Measurements from ENCODE around the gene SLC25A30. TPM values are rescaled to one million over a fixed set of nuclear protein-coding genes. Genes with fewer than 3 reads are reported as not detected.
"Not testable (repeated sequence)": the region's sequence is repeated elsewhere in the genome, so short reads cannot be mapped to it uniquely, and the experiment has no call there.

Gene SLC25A30
- total RNA-seq, 1 donor from 2014 or later: 150 TPM

DNA sequence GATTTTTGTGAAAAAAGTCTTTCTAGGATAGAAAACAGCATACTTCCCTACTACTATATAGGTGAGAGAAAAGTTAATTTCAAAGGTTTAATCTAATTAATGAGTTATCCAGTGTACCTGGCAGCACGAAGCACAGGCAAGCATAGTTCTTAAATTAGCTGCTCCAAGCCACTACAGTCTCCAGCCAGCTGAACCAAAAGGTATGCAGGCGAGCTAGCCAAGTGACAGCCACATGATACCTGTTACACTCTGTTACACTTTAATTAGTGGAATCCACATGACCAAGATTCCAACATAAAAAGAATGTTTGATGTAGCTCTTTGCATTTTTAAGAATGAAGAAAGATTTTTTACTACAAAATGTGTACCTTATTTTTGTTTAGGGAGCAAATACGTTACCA is 15.5 kb downstream of the SLC25A30 start:
- DNase-seq (ENCODE audit: missing footprints) (no peak), ATAC-seq (peak; percentile 86)
- intact Hi-C loops (cut with DNase I): no loop called here

DNA sequence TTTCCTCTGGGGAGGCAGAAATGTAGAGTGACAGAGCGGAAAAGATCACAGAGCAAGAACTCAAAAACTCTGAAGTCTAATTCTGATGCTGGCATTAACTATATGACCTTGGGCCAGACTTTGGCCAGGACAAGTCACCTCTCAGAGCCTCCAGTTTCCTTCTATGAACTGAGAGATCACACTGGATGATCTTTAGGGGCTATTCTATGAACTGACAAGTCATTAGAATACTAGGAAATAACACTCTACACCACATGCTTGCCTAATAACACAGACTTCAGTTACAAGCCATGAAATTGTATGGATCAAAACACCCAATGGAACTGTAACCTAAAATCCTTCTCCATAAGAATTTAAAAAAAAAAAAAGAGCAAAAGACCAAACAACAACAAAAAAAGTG is 16.9 kb downstream of the SLC25A30 start:
- ATAC-seq: no peak
- no peak for DNase-seq (ENCODE audit: missing footprints)
- intact Hi-C loops (cut with DNase I): no loop called here

DNA sequence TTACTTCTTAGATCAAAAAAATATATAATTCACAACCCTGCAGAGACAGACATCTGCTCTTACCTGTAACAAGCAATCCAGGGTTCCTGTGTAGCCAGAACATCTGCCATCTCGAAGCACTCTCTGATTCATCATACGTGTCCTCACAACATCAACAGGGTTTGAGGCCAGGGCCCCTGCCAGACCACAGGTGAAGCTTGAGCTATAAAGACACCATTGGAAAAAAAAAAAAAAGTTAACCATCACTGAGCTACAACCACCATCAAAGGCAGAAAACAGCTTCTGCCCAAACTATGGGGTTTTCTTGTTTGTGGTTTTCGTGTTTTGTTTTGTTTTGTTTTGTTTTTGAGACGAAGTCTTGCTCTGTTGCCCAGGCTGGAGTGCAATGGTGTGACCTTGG is 19.3 kb downstream of the SLC25A30 start:
- no peak for DNase-seq (ENCODE audit: missing footprints)
- intact Hi-C loops (cut with DNase I): loop anchor here (5.0 kb wide), 1 partner anchor 83 kb away; no protein-coding TSS in a partner anchor
- no peak for ATAC-seq

DNA sequence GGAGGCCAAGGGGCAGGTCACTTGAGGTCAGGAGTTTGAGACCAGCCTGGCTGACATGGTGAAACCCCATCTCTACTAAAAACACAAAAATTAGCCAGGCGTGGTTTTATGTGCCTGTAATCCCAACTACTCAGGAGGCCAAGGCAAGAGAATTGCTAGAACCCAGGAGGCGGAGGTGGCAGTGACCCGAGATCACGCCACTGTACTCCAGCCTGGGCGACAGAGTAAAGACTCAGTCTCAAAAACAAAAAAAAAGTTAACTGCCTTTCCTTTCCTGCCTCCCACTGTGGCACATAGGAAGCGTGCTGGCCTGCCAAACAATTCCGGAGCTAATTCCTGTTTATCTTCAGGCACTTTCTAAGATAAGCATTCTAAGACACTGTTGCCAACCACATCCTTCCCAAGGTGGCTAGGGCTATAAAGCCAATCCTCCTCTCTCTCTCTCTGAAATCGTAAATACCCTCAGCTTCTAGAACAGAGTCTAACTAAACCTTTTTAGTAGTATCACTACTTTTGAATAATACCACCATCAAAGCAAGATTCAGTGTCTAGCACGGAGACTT is 21.6 kb downstream of the SLC25A30 start:
- intact Hi-C loops (cut with DNase I): loop anchor here (2.0 to 5.0 kb wide), 2 partner anchors 16 to 86 kb away; no protein-coding TSS in a partner anchor
- no peak for DNase-seq (ENCODE audit: missing footprints)
- ATAC-seq: no peak

DNA sequence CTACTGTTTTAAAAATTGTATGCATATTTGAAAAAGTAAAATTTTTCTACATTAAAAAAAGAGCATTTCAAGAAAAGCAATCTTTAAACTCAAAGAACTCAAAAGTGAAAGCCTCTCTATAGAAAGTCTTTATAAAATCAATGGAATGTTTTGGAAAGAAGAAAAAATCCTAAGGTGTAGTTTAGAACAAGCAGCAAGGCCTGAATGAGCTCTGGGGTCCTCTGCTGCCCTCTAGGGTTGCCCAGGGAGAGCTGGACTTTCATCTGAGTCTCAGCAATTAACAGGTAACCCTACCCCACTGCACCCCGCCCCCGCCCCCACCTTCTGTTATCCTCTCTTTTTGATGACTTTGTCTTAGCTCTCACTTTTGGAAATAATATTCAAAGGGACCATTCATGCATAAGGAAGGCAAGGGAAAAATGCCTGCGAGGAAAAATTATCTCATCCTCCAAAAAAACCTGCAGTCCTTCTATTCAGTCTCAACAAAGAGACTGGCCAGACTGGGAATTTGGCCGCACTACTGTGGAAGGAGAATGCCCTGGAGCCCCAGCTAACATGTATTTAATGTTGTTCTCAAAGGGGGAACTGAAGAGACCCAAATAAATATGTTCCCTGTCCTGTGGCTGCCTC is 24.1 kb downstream of the SLC25A30 start:
- no peak for DNase-seq (ENCODE audit: missing footprints)
- ATAC-seq: peak; percentile 40
- intact Hi-C loops (cut with DNase I): no loop called here

DNA sequence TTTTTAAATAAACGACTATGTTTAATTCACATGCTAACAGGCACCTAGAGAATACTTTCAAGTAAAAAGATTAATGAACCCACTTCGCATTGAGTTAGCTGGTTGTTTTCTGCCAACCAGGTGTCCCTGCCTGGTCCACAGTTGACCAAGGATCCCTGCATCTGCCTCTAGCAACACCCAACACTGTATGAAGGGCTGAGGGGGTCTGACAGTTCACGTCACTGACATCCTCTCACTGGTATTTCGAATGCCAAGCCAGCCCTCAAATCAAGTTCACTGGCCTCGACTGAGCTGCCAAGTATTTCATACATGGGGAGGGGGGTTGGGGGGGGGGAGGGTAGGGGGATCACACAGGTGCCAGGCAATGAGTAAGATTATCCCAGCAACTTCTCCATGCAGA is 25.4 kb downstream of the SLC25A30 start:
- DNase-seq (ENCODE audit: missing footprints) (no peak), ATAC-seq (no peak)
- intact Hi-C loops (cut with DNase I): no loop called here

DNA sequence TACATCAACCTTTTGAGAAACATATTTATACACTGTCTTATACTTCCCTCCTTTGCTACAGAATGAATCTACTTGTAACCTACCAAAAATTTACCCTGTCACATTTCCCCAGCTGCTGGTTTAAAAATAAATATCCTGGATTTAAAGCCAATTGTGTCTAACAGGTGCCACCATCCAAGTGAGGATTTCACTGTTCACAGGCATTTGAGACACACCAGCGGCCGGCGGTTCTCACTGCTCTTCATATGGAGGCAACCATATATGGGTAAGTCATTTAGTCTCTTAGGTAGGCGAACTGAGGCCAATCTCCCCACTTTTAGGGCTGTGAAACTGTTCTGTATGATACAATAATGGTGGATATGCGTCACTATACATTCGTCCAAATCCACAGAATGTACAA is 26.2 kb downstream of the SLC25A30 start:
- intact Hi-C loops (cut with DNase I): no loop called here
- DNase-seq (ENCODE audit: missing footprints): no peak
- no peak for ATAC-seq

DNA sequence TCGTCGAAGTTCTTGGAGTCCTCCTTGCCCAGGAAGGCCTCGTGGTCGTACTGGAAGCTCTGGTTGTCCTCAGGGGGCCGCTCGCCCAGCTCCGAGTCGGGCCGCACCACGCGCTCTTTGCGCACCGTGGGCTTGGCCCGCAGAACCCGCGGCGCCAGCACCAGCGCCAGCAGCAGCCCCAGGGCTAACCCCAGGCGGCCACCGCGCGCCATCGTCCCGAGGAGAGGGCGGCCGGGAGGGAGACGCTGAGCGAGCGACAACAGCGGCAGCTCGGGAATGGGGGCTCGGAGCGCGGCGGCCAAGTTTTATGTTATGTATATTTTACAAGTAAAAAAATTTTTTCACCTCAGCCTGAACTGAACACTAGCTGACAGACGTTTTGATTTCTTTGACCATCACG is 27.0 kb downstream of the SLC25A30 start:
- peak; percentile 38 for ATAC-seq
- intact Hi-C loops (cut with DNase I); DNase-seq (ENCODE audit: missing footprints): not testable (repeated sequence)

DNA sequence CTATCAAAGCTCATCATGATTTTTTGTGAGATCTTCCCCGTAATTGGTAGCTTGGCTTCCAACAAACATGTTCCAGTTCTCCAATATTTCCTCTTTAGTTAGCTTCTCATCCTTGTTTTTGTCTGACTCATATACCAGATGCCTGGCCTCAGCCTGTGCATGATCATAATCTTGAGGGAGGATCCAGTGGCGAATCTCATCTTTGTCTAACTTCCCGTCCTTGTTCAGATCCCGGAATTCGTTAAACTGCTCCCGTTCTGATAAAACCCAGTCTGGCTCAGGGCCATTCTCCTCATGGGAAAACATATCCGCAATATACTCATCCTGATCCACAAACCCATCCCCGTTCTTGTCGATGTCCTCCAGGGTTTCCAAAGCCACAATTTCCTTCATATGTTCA is 27.8 kb downstream of the SLC25A30 start:
- ATAC-seq: not testable (repeated sequence)

DNA sequence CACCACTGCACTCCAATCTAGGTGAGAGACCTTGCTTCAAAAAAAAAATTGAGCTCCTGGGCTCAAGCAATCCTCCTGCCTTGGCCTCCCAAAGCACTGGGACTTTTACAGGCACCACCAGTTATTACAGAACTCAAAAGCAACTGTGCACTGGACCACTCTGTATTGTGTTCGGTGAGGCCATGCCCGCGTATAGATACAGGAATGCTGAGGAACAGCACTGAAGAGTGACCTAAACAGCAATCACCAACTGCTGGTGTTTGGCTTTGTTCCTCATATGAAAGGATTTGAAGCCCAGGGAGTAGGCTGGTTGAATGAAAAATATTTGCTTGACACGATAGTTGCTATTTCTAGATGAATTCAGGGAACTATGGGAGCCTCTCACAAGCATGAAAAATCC is 29.5 kb downstream of the SLC25A30 start:
- no peak for DNase-seq (ENCODE audit: missing footprints)
- ATAC-seq: no peak
- intact Hi-C loops (cut with DNase I): no loop called here

More for the DNA sequence above, 27.8 kb downstream of the SLC25A30 start:
- intact Hi-C loops (cut with DNase I); DNase-seq (ENCODE audit: missing footprints): not testable (repeated sequence)

DNA sequence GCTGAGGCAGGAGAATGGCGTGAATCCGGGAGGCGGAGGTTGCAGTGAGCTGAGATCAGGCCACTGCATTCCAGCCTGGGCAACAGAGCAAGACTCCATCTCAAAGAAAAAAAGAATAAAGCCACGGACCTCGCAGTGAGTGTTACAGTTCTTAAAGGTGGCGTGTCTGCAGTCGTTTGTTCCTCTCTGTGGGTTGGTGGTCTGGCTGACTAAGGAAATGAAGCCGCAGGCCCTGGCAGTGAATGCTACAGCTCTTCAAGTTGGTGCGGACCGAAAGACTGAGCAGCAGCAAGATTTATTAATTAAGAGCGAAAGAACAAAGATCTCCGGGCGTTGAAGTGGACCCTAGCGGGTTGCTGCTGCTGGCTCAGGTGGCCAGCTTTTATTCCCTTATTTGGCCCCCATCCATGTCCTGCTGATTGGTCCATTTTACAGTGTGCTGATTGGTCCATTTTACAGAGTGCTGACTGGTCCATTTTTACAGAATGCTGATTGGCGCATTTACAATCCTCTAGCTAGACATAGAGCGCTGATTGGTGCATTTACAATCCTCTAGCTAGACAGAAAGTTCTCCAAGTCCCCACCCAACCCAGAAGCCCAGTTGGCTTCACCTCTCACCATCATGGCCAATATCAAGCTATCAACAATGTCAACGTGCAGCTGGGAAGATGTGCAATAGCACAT is 31.1 kb downstream of the SLC25A30 start:
- ATAC-seq; DNase-seq (ENCODE audit: missing footprints); intact Hi-C loops (cut with DNase I): not testable (repeated sequence)

DNA sequence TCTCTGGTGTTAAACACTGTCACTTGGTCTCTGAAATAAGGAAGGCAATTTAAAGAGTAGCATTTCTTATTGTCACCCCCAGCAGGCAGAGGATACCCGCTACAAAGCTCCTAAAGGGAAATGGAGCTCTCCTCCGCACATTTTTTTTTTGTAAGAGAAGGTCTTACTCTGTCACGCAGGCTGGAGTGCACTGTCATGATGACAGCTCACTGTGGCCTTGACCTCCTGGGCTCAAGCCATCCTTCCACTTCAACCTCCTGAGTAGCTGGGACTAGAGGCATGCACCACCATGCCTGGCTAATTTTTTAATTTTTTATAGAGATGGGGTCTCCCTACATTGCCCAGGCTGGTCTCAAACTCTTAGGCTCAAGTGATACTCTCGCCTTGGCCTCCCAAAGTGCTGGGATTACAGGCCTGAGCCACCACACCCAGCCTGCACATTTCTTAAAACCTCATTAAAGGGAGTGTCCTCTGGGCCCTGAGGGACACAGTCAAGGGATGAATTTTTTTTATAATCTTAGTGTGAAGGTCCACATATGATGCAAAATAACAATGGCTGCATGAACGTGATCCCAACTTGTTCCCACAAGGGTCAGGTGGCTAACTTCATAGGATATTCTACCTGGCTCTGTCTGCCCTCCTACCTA is 32.1 kb downstream of the SLC25A30 start:
- DNase-seq (ENCODE audit: missing footprints) (no peak), ATAC-seq (peak; percentile 39)
- intact Hi-C loops (cut with DNase I): no loop called here

DNA sequence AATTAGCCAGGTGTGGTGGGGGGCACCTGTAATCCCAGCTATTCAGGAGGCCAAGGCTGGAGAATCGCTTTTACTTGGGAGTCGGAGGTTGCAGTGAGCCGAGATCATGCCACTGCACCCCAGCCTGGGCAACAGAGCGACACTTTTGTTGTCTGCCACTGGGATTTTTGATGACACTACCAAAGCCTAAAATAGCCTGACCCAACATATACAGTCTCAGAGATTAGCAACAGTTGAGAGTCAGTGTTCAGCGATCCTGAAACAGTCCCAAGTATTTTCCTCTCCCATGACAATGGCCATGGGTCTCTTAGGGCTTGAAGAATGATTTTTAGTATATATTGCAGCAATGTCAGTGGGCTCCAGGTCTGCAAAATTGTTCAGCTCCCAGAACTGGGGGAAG is 32.9 kb downstream of the SLC25A30 start:
- DNase-seq (ENCODE audit: missing footprints): no peak
- intact Hi-C loops (cut with DNase I): no loop called here
- peak; percentile 30 for ATAC-seq

DNA sequence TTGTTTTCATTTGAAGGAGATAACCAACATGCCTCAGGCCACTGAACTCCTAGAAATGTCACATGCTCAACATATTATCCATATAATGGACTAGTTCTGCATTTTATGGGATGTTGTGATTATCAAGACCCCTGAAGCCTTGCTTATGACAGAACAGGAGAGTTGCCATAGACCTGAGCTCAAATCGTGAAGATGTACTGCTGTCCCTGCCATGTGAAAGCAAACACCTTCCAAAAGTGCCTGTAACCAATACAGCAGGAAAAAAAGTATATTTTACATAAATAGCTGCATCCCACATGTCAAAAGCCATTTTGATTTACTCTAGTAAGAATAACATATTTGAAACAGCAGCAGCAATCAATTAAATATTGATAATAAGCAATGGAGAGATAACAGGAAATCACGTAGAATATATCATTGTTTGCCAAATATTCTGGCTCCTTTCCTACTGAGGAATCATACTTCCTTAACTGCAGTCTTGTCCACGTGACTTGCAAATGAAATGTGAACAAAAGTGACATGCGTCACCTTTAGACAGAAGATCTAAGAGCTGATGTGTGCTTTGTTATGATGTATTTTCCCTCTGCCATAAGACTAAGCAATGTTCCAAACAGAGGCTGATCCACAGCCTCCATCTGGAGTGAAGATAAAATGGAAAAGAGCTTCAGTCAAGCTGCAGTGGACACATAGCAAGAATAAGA is 33.5 kb downstream of the SLC25A30 start:
- DNase-seq (ENCODE audit: missing footprints): no peak
- no peak for ATAC-seq
- intact Hi-C loops (cut with DNase I): no loop called here

DNA sequence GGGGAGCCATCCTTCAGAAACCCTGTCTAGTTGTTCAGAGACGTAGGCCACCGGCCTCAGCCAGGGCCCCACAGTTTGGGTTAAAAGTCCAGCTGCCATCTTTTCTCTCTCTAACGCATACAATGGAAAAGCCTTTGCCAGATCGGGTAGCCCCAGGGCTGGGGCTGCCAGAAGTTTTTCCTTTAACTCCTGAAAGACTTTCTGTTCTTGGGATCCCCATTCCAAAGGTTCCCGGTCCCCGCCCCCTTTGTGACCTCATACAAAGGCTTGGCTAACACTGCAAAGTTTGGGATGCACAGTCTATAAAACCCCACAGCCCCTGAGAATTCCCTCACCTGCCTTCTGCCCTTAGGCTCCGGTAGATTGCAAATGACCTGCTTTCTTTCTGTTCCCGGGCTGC is 35.4 kb downstream of the SLC25A30 start:
- intact Hi-C loops (cut with DNase I); ATAC-seq; DNase-seq (ENCODE audit: missing footprints): not testable (repeated sequence)

DNA sequence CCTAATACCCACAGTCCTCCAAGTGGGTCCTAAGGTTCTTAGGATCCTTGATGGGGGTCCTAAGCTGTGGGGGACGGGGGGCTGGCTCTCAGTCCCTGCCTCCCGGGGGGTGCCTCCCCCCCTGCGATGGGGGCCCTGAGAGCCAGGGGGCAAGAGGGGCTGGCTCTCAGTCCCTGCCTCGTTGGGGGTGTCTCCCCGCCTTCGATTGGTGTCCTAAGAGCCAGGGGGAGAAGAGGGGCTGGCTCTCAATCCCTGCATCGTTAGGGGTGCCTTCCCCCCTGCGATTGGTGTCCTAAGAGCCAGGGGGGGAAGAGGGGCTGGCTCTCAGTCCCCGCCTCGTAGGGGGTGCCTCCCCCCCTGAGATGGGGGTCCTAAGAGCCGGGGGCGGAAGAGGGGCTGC is 37.0 kb downstream of the SLC25A30 start:
- intact Hi-C loops (cut with DNase I): no loop called here
- ATAC-seq: no peak
- no peak for DNase-seq (ENCODE audit: missing footprints)

DNA sequence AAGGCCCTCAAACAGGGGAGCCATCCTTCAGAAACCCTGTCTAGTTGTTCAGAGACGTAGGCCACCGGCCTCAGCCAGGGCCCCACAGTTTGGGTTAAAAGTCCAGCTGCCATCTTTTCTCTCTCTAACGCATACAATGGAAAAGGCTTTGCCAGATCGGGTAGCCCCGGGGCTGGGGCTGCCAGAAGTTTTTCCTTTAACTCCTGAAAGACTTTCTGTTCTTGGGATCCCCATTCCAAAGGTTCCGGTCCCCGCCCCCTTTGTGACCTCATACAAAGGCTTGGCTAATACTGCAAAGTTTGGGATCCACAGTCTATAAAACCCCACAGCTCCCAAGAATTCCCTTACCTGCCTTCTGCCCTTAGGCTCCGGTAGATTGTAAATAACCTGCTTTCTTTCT is 37.5 kb downstream of the SLC25A30 start:
- ATAC-seq; intact Hi-C loops (cut with DNase I); DNase-seq (ENCODE audit: missing footprints): not testable (repeated sequence)

DNA sequence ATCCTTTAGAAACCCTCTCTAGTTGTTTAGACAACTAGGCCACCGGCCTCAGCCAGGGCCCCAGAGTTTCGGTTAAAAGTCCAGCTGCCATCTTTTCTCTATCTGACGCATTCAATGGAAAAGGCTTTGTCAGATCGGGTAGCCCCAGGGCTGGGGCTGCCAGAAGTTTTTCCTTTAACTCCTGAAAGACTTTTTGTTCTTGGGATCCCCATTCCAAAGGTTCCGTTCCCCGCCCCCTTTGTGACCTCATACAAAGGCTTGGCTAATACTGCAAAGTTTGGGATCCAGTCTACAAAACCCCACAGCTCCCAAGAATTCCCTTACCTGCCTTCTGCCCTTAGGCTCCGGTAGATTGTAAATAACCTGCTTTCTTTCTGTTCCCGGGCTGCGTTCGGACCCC is 38.7 kb downstream of the SLC25A30 start:
- intact Hi-C loops (cut with DNase I); ATAC-seq; DNase-seq (ENCODE audit: missing footprints): not testable (repeated sequence)

DNA sequence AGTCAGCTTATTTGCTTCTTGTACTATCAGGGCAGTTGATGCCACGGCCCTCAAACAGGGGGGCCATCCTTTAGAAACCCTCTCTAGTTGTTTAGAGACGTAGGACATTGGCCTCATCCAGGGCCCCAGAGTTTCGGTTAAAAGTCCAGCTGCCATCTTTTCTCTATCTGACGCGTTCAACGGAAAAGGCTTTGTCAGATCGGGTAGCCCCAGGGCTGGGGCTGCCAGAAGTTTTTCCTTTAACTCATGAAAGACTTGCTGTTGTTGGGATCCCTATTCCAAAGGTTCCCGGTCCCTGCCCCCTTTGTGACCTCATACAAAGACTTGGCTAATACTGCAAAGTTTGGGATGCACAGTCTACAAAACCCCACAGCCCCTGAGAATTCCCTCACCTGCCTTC is 39.4 kb downstream of the SLC25A30 start:
- DNase-seq (ENCODE audit: missing footprints); intact Hi-C loops (cut with DNase I); ATAC-seq: not testable (repeated sequence)
